ENCODE data around the gene KIF19.
"Not testable (repeated sequence)": the region's sequence is repeated elsewhere in the genome, so short reads cannot be mapped to it uniquely, and the experiment has no call there.

The KIF19 gene

GRCh38 chr17:74390680-74391653 lies 64.9 kb downstream of the KIF19 start:
- DNase-seq, result no peak

DNA sequence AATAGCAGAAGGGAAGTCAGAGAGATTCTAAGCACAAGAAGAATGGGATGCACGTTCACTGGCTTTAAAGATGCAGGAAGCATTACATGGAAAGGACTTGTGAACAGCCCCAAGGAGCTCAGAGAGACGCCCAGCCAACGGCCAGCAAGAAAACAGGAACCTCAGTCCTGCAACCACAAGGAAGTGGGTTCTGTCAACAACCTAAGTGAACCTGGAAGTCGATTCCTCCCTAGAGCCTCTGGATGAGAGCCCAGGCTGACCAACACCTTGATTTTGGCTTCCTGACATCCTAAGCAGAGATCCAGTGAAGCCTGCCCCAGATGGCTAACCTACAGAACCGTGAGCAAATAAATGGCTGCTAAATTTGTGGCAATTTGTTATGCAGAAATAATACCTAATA lies 65.7 kb downstream of the KIF19 start:
- DNase-seq, result no peak

GRCh38 chr17:74392848-74393247 lies 66.8 kb downstream of the KIF19 start:
- no peak for DNase-seq

- DNase-seq, result no peak
These were observed 67.4 kb downstream of the KIF19 start for GRCh38 chr17:74393346-74393942.

- DNase-seq, result no peak
These were observed 68.4 kb downstream of the KIF19 start for GRCh38 chr17:74394275-74394950.

DNA sequence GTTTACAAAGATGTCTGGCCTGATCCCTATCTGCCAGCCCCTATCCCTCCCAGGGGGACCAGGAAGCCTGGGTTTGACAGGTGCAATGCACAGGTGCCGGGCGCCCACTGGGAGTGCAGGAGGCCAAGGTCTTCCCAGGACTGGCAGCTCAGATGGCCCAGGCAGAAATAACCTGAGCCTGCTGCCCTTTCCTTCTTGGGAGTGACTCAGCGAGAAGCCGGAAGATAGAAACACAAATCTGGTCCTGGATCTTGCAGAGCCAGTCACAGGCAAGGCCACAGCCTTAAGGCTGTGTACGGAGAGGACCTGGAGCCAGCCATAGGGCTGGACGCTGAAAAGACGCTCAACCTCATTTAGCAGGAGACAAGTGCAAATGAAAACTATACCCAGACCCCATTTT lies 69.0 kb downstream of the KIF19 start:
- no peak for DNase-seq

GRCh38 chr17:74396567-74396966 lies 70.5 kb downstream of the KIF19 start:
- no peak for DNase-seq

DNA sequence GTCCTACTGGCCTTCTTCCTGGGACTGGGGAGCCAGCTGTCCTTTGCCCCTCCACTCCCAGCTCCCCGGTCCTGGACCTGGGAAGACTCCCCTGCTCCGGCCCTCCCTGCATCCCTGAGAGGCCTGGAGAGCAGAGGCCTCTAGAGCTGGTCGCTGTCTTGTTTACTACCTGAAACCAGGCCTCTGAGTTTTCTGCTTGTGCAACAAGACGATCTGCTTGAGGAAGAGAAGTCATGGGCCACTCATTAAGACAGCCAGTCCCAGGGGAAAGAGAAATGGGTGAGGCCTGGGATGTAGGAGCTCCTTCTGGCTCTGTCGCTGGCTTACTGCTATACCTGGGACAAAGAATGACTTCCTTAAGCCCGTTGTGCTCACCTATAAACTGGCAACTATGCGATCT lies 76.0 kb downstream of the KIF19 start:
- no peak for DNase-seq

- DNase-seq, result no peak
These were observed 77.6 kb downstream of the KIF19 start for GRCh38 chr17:74403512-74404137.

GRCh38 chr17:74404218-74404617 lies 78.2 kb downstream of the KIF19 start:
- no peak for DNase-seq

GRCh38 chr17:74404789-74405188 lies 78.8 kb downstream of the KIF19 start:
- DNase-seq, result no peak

DNA sequence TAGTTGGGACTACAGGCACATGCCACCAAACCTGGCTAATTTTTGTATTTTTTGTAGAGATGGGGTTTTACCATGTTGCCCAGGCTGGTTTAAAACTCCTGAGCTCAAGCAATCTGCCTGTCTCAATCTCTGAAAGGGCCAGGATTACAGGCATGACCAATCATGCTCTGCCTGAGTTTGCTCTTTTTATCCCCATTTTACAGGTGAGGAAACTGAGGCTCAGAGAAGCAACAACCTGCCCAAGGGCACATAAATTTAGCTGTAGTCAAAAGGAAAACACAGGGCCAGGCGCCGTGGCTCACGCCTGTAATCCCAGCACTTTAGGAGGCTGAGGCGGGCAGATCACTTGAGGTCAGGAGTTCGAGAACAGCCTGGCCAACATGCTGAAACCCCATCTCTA lies 79.3 kb downstream of the KIF19 start:
- DNase-seq, result not testable (repeated sequence)

Data from activated naive CD4-positive, alpha-beta T cell treated with Interleukin-2 at 50 U/mL for 16 hours (primary cell).